Measurements from ENCODE around the gene JAM3.
A peak's percentile ranks its signal among the peaks of the same experiment; 100 is the strongest.

Gene JAM3

GRCh38 chr11:134154441-134154840 is 85.6 kb downstream of the JAM3 start:
- Histone ChIP-seq H3K36me3 (replicated peaks in 1 of 2; ENCODE audit: control insufficient read depth in 2 of 2, insufficient read depth in 2 of 2, low read length in 2 of 2) (peaks cover 52 to 100% of the 10 kb centered on the region in 2 donors), H3K9me3 (replicated peaks in 1 of 2; ENCODE audit: control insufficient read depth in 2 of 2, insufficient read depth in 1 of 2, low read depth in 1 of 2, low read length in 2 of 2) (peaks cover 0 to 2% of the 10 kb centered on the region in 2 donors), H2BK120ac (ENCODE audit: low read depth, low read length) (no peak overlapping the region), H2BK12ac (ENCODE audit: low read length) (no peak overlapping the region), H3K4me2 (ENCODE audit: insufficient read depth, low read length, poor library complexity, severe bottlenecking) (no peak overlapping the region), H3K14ac (ENCODE audit: low read length) (no peak overlapping the region), H4K91ac (ENCODE audit: low read depth, low read length, poor library complexity) (no peak overlapping the region), H2AFZ (ENCODE audit: low read length) (no peak overlapping the region), H3K4me3 (ENCODE audit: low read length in 2 of 2) (no peak overlapping the region), H3K18ac (ENCODE audit: low read length) (no peak overlapping the region), H3K9ac (ENCODE audit: low read depth, low read length, poor library complexity) (no peak overlapping the region), H2BK5ac (ENCODE audit: low read length) (no peak overlapping the region), H2AK5ac (ENCODE audit: low read depth, low read length) (no peak overlapping the region), H3K27me3 (ENCODE audit: control insufficient read depth in 3 of 3, insufficient read depth in 3 of 3, low read depth in 1 of 3, low read length in 3 of 3) (no peaks in the 10 kb centered on the region), H3K79me1 (ENCODE audit: low read depth, low read length) (peaks cover 2% of the 10 kb centered on the region), H3K27ac (replicated peaks; ENCODE audit: low read length) (no peak overlapping the region), H4K8ac (ENCODE audit: low read depth, low read length) (no peak overlapping the region), H2BK15ac (ENCODE audit: low read length) (no peak overlapping the region), H3K23ac (ENCODE audit: low read depth, low read length, poor library complexity) (no peak overlapping the region), H3K4me1 (ENCODE audit: control insufficient read depth in 2 of 2, insufficient read depth in 1 of 2, low read depth in 1 of 2, low read length in 2 of 2) (no peaks in the 10 kb centered on the region), H3K4ac (ENCODE audit: low read length) (no peak overlapping the region)
- WGBS, 2 donors (ENCODE audit: extremely low coverage in 2 of 2, insufficient read length in 2 of 2, insufficient replicate concordance in 1 of 2) = no CpG with 5 or more reads among the region's 11 CpGs
- no peak for DNase-seq (ENCODE audit: low spot score)

DNA sequence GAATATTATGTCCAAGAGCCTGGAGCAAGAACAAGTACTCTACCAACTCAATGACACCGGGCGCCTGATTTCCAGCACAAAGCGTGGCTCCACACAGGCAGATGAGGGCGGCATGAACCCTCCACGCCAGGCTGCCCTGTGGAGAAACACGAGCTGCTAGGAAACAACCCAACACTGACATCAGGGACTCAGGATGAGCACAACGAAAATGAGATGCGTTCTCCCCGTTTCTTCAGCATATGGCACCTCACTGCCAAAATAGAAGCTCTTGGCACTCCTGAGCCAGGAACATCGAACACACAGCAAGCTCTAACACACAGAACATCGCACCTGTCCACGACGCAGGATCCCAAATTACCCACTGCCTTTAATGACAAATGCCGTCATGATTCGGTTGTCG is 86.6 kb downstream of the JAM3 start:
- no CpG with 5 or more reads among the region's 16 CpGs for WGBS, 2 donors (ENCODE audit: extremely low coverage in 2 of 2, insufficient read length in 2 of 2, insufficient replicate concordance in 1 of 2)
- Histone ChIP-seq H3K27ac (replicated peaks; ENCODE audit: low read length) (no peak overlapping the region), H3K9me3 (replicated peaks in 1 of 2; ENCODE audit: control insufficient read depth in 2 of 2, insufficient read depth in 1 of 2, low read depth in 1 of 2, low read length in 2 of 2) (peaks cover 0 to 2% of the 10 kb centered on the region in 2 donors), H3K36me3 (replicated peaks in 1 of 2; ENCODE audit: control insufficient read depth in 2 of 2, insufficient read depth in 2 of 2, low read length in 2 of 2) (peaks cover 56 to 100% of the 10 kb centered on the region in 2 donors), H2BK120ac (ENCODE audit: low read depth, low read length) (no peak overlapping the region), H3K4ac (ENCODE audit: low read length) (no peak overlapping the region), H3K18ac (ENCODE audit: low read length) (no peak overlapping the region), H3K79me1 (ENCODE audit: low read depth, low read length) (peaks cover 2% of the 10 kb centered on the region), H4K91ac (ENCODE audit: low read depth, low read length, poor library complexity) (no peak overlapping the region), H2AFZ (ENCODE audit: low read length) (no peak overlapping the region), H3K4me3 (ENCODE audit: low read length in 2 of 2) (no peak overlapping the region), H3K27me3 (ENCODE audit: control insufficient read depth in 3 of 3, insufficient read depth in 3 of 3, low read depth in 1 of 3, low read length in 3 of 3) (no peaks in the 10 kb centered on the region), H3K4me2 (ENCODE audit: insufficient read depth, low read length, poor library complexity, severe bottlenecking) (no peak overlapping the region), H2BK15ac (ENCODE audit: low read length) (no peak overlapping the region), H2BK12ac (ENCODE audit: low read length) (no peak overlapping the region), H3K14ac (ENCODE audit: low read length) (no peak overlapping the region), H2BK5ac (ENCODE audit: low read length) (no peak overlapping the region), H3K23ac (ENCODE audit: low read depth, low read length, poor library complexity) (no peak overlapping the region), H2AK5ac (ENCODE audit: low read depth, low read length) (no peak overlapping the region), H3K9ac (ENCODE audit: low read depth, low read length, poor library complexity) (no peak overlapping the region), H4K8ac (ENCODE audit: low read depth, low read length) (no peak overlapping the region), H3K4me1 (ENCODE audit: control insufficient read depth in 2 of 2, insufficient read depth in 1 of 2, low read depth in 1 of 2, low read length in 2 of 2) (no peaks in the 10 kb centered on the region)
- DNase-seq (ENCODE audit: low spot score) = no peak

DNA sequence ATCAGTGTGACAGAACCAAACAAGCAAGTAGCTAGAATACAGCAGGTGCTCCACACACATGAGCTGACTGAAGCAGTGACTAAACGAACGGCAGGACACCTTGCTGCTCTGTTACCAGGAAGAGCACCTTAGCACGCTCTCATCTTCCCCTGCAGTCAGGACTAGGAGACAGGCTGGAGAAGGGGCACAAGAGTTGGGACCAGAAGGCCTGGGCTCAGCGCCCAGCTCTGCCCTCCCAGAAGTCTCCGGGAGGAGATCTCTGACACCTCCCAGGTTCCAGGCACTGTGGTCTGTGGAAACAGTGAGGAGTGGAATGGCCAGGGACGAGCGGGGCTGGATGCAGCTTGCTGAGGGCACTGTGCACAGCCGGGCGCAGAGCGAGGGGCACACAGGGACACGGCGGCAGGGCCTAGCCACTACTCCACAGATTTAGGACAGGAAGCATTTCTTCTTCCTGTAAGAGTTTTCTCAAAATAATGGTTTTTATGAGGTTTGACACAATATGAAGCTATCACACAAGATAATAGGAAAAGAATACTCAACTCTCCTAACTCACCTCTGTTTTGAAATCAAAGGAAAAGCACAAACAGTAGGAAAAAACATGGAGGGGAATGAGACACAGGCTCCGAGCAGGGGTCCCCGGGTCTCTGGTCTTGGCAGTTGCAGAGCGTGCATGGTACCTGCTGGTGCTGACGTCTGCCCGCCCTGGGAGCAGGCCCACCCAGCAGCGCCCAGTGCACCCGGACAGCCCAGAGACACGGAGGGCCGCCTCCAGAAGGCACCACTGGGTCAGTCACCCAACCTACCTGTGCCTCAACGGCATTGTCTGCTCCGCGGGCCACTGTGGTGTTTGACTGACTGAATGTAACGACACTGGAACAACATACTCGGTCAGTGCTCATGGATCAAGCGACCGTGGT is 87.3 kb downstream of the JAM3 start:
- Histone ChIP-seq H3K27ac (replicated peaks; ENCODE audit: low read length) (no peak overlapping the region), H3K14ac (ENCODE audit: low read length) (peak overlapping the region; percentile 23), H3K27me3 (ENCODE audit: control insufficient read depth in 3 of 3, insufficient read depth in 3 of 3, low read depth in 1 of 3, low read length in 3 of 3) (no peaks in the 10 kb centered on the region), H3K36me3 (replicated peaks in 1 of 2; ENCODE audit: control insufficient read depth in 2 of 2, insufficient read depth in 2 of 2, low read length in 2 of 2) (peaks cover 57 to 100% of the 10 kb centered on the region in 2 donors), H4K8ac (ENCODE audit: low read depth, low read length) (no peak overlapping the region), H2BK5ac (ENCODE audit: low read length) (no peak overlapping the region), H3K4me3 (ENCODE audit: low read length in 2 of 2) (no peak overlapping the region), H3K79me1 (ENCODE audit: low read depth, low read length) (peaks cover 2% of the 10 kb centered on the region), H2BK120ac (ENCODE audit: low read depth, low read length) (no peak overlapping the region), H3K4me2 (ENCODE audit: insufficient read depth, low read length, poor library complexity, severe bottlenecking) (no peak overlapping the region), H2BK15ac (ENCODE audit: low read length) (no peak overlapping the region), H3K4ac (ENCODE audit: low read length) (no peak overlapping the region), H3K9me3 (replicated peaks in 1 of 2; ENCODE audit: control insufficient read depth in 2 of 2, insufficient read depth in 1 of 2, low read depth in 1 of 2, low read length in 2 of 2) (peaks cover 0 to 6% of the 10 kb centered on the region in 2 donors), H3K18ac (ENCODE audit: low read length) (no peak overlapping the region), H4K91ac (ENCODE audit: low read depth, low read length, poor library complexity) (no peak overlapping the region), H2AK5ac (ENCODE audit: low read depth, low read length) (no peak overlapping the region), H3K9ac (ENCODE audit: low read depth, low read length, poor library complexity) (no peak overlapping the region), H2AFZ (ENCODE audit: low read length) (no peak overlapping the region), H3K23ac (ENCODE audit: low read depth, low read length, poor library complexity) (no peak overlapping the region), H2BK12ac (ENCODE audit: low read length) (no peak overlapping the region), H3K4me1 (ENCODE audit: control insufficient read depth in 2 of 2, insufficient read depth in 1 of 2, low read depth in 1 of 2, low read length in 2 of 2) (no peaks in the 10 kb centered on the region)
- no peak for DNase-seq (ENCODE audit: low spot score)
- WGBS, 2 donors (ENCODE audit: extremely low coverage in 2 of 2, insufficient read length in 2 of 2, insufficient replicate concordance in 1 of 2) = no CpG with 5 or more reads among the region's 28 CpGs

- no peak overlapping the region for H3K23ac ChIP-seq (ENCODE audit: low read depth, low read length, poor library complexity)
- H2AK5ac ChIP-seq (ENCODE audit: low read depth, low read length) = no peak overlapping the region
- no CpG with 5 or more reads among the region's 4 CpGs for WGBS, 2 donors (ENCODE audit: extremely low coverage in 2 of 2, insufficient read length in 2 of 2, insufficient replicate concordance in 1 of 2)
- no peak overlapping the region for H2BK12ac ChIP-seq (ENCODE audit: low read length)
- peaks cover under 1 to 15% of the 10 kb centered on the region in 2 donors for H3K9me3 ChIP-seq (replicated peaks in 1 of 2; ENCODE audit: control insufficient read depth in 2 of 2, insufficient read depth in 1 of 2, low read depth in 1 of 2, low read length in 2 of 2)
- no peak overlapping the region for H4K91ac ChIP-seq (ENCODE audit: low read depth, low read length, poor library complexity)
- no peak overlapping the region for H2BK15ac ChIP-seq (ENCODE audit: low read length)
- H3K79me1 ChIP-seq (ENCODE audit: low read depth, low read length) = peaks cover 2% of the 10 kb centered on the region
- no peaks in the 10 kb centered on the region for H3K4me1 ChIP-seq (ENCODE audit: control insufficient read depth in 2 of 2, insufficient read depth in 1 of 2, low read depth in 1 of 2, low read length in 2 of 2)
- no peak overlapping the region for H3K9ac ChIP-seq (ENCODE audit: low read depth, low read length, poor library complexity)
- no peak for DNase-seq (ENCODE audit: low spot score)
- H2BK5ac ChIP-seq (ENCODE audit: low read length) = no peak overlapping the region
- no peak overlapping the region for H3K4me2 ChIP-seq (ENCODE audit: insufficient read depth, low read length, poor library complexity, severe bottlenecking)
- no peak overlapping the region for H3K4me3 ChIP-seq (ENCODE audit: low read length in 2 of 2)
- no peak overlapping the region for H3K18ac ChIP-seq (ENCODE audit: low read length)
- no peaks in the 10 kb centered on the region for H3K27me3 ChIP-seq (ENCODE audit: control insufficient read depth in 3 of 3, insufficient read depth in 3 of 3, low read depth in 1 of 3, low read length in 3 of 3)
- no peak overlapping the region for H2AFZ ChIP-seq (ENCODE audit: low read length)
- H3K14ac ChIP-seq (ENCODE audit: low read length) = no peak overlapping the region
- H2BK120ac ChIP-seq (ENCODE audit: low read depth, low read length) = no peak overlapping the region
- H3K27ac ChIP-seq (replicated peaks; ENCODE audit: low read length) = no peak overlapping the region
- no peak overlapping the region for H4K8ac ChIP-seq (ENCODE audit: low read depth, low read length)
- no peak overlapping the region for H3K4ac ChIP-seq (ENCODE audit: low read length)
- peaks cover 58 to 100% of the 10 kb centered on the region in 2 donors for H3K36me3 ChIP-seq (replicated peaks in 1 of 2; ENCODE audit: control insufficient read depth in 2 of 2, insufficient read depth in 2 of 2, low read length in 2 of 2)
These were observed 88.6 kb downstream of the JAM3 start for GRCh38 chr11:134157451-134157850.
